Prostate gland (tissue), 2 donors: ENCODE measurements around the gene CAMKMT.

ENCODE experiments used
- CTCF ChIP-seq, 4 experiments: fragments of 200-600 bp in 2 of 4; fragments of 450-650 bp in 2 of 4; sonication (generic) in 2 of 4; IDR thresholded peaks; 1 replicate in 3 of 4; 2 replicates in 1 of 4; pipeline ENCODE4 v1.5.1; 2016 to 2019; ENCODE audit warnings: antibody characterized with exemption in 4 of 4, mild to moderate bottlenecking in 2 of 4, moderate library complexity in 2 of 4
- POLR2AphosphoS5 ChIP-seq: sonication (generic); formaldehyde crosslinking; IDR thresholded peaks from one replicate; pipeline ENCODE4 v1.6.1; 2017; ENCODE audit warnings: antibody characterized with exemption

- TF ChIP-seq CTCF (IDR thresholded peaks at IDR 0.05) (no peak), POLR2AphosphoS5 (no peak)
These were observed 157.3 kb downstream of the CAMKMT start for GRCh38 chr2:44519026-44519425.
